A549 (cell line): ENCODE data around the gene TROAP.

Source experiments
- CTCF ChIP-seq: fragments of >200 bp; sonication (Bioruptor Twin); formaldehyde crosslinking; IDR thresholded peaks from 3 replicates; pipeline ENCODE4 v1.5.1; 2016
- EP300 ChIP-seq, 2 experiments: fragments of >200 bp; sonication (Bioruptor Twin); formaldehyde crosslinking; IDR thresholded peaks; 2 replicates in 1 of 2; 3 replicates in 1 of 2; pipeline ENCODE4 v1.6.1; 2016 to 2017
- ESRRA ChIP-seq: fragments of 150-350 bp; IDR thresholded peaks from 2 replicates; pipeline ENCODE4 v1.6.1; 2014; ENCODE audit warnings: mild to moderate bottlenecking, low read length, borderline replicate concordance
- HMGXB4 ChIP-seq: fragments of 250-450 bp; sonication (Bioruptor Pico); IDR thresholded peaks from 2 replicates; pipeline ENCODE4 v1.5.0; 2021; ENCODE audit warnings: mild to moderate bottlenecking, moderate library complexity, borderline replicate concordance
- JUNB ChIP-seq: fragments of >200 bp; sonication (Bioruptor Twin); formaldehyde crosslinking; IDR thresholded peaks from 2 replicates; pipeline ENCODE4 v1.6.1; 2016
- MYC ChIP-seq: IDR thresholded peaks from 2 replicates; pipeline ENCODE4 v1.6.1; 2012; ENCODE audit warnings: mild to moderate bottlenecking, inconsistent platforms, low read length, improper control_type of control experiment, borderline replicate concordance
- NR3C1 ChIP-seq: fragments of >200 bp; sonication (Bioruptor Twin); formaldehyde crosslinking; IDR thresholded peaks from 3 replicates; pipeline ENCODE4 v1.6.1; 2017
- RFX5 ChIP-seq: fragments of 450-650 bp; IDR thresholded peaks from 2 replicates; pipeline ENCODE4 v1.7.1; 2014; ENCODE audit warnings: antibody characterized with exemption, mild to moderate bottlenecking, moderate library complexity

- TF ChIP-seq CTCF, result no peak
- TF ChIP-seq EP300 (IDR thresholded peaks at IDR 0.05), result no peak
- TF ChIP-seq NR3C1, result no peak
- TF ChIP-seq ESRRA, result no peak
- TF ChIP-seq HMGXB4 (CRISPR knock-in tag), result no peak
- no peak for TF ChIP-seq MYC
- no peak for TF ChIP-seq JUNB
- TF ChIP-seq RFX5, result no peak
Observed at GRCh38 chr12:49338830-49339463, 15.9 kb downstream of the TROAP start.
